ENCODE results near the gene DDX39B. TPM values are rescaled to one million over a fixed set of nuclear protein-coding genes. Genes with fewer than 3 reads are reported as not detected.
"Not testable (repeated sequence)": the region's sequence is repeated elsewhere in the genome, so short reads cannot be mapped to it uniquely, and the experiment has no call there.

The DDX39B gene
- polyA plus RNA-seq = 100 to 1,000 TPM; 181 to 321 TPM

DNA sequence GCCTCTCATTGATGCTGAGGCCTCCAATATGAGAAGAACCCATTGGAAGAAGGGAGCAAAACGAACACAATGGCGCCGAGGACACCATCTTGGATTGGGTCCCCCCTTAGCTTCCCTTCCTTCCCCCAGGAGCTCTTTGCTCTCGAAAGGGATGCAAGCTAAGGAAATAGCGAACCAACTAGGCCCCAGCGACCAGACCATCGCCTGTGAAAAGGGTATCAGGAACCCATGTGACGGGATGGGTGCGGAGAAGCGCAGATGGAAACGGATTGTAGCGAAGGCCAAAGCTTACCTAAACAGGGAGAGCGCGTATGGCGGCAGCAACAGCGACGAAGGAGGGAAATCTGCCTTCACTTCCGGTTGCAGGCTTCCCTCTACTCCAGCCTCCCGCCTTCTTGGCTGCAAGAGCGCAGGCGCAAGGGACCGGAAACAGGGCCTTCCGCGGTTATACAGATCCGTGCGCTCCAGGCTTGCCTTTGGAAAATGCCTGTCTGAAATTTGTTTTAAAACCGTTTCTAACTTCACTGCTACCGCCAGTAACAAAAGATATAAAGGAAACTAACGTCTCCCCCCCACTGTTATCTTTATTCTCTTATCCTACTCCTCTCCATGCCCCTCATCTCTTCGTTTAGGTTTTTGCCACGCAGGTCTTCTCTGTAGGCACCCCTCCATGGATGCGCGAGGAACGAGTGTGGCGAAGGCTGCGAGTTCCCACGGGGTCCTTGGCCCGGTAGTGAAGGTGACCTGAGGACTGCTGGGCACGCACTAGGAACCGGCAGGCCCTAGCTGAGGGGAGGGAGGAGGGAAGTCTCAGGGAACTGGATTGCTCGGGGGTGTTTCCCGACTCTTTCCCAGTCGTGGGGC, at the start of gene DDX39B:
Gene DDX39B, minus strand, starts transcription at position 346 of the 864 bp plus-strand sequence. CDS start 1,471 bp downstream, outside the sequence.
- no peaks in the 10 kb centered on the region for H3K27me3 ChIP-seq (ENCODE audit: control insufficient read depth in 1 of 2, insufficient read depth in 2 of 2, low read length in 2 of 2)
- WGBS, 2 donors = 0% methylated on average over 43 of the region's 43 CpGs
- H3K36me3 ChIP-seq (ENCODE audit: control insufficient read depth in 2 of 2, insufficient read depth in 2 of 2, low read length in 1 of 2) = peaks cover 4 to 18% of the 10 kb centered on the region in 2 donors
- no peaks in the 10 kb centered on the region for H3K9me3 ChIP-seq (ENCODE audit: control insufficient read depth in 2 of 2, insufficient read depth in 1 of 2, low read depth in 1 of 2, low read length in 1 of 2)
- peak within 1 kb of the TSS; percentile 70 to 94 for H3K4me3 ChIP-seq (ENCODE audit: low read depth in 1 of 2, low read length in 2 of 2)
- peak within 1 kb of the TSS; percentile 95 to 98 for H3K27ac ChIP-seq (ENCODE audit: low read depth in 2 of 2, low read length in 1 of 2)
- peaks cover 0 to 3% of the 10 kb centered on the region in 2 donors for H3K4me1 ChIP-seq (ENCODE audit: control insufficient read depth in 2 of 2, insufficient read depth in 2 of 2, low read length in 1 of 2)

DNA sequence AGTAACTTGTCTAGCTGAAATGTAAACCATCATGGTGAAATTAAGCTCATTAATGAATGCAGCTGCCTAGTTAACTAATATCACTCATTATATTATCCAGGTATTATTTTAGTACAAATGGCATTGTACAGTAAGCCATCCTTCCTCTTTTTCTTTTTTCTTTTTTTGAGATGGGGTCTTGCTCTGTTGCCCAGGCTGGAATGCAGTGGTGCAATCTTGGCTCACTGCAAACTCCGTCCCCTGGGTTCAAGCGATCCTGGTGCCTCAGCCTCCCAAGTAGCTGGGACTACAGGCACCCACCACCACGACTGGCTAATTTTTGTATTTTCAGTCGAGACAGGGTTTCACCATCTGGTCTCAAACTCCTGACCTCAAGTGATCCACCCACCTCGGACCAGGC, 48.9 kb upstream of the DDX39B start:
- not testable (repeated sequence) for H3K4me1 ChIP-seq (ENCODE audit: control insufficient read depth in 2 of 2, insufficient read depth in 2 of 2, low read length in 1 of 2); H3K4me3 ChIP-seq (ENCODE audit: low read depth in 1 of 2, low read length in 2 of 2); H3K27me3 ChIP-seq (ENCODE audit: control insufficient read depth in 1 of 2, insufficient read depth in 2 of 2, low read length in 2 of 2); H3K36me3 ChIP-seq (ENCODE audit: control insufficient read depth in 2 of 2, insufficient read depth in 2 of 2, low read length in 1 of 2); H3K9me3 ChIP-seq (ENCODE audit: control insufficient read depth in 2 of 2, insufficient read depth in 1 of 2, low read depth in 1 of 2, low read length in 1 of 2); H3K27ac ChIP-seq (ENCODE audit: low read depth in 2 of 2, low read length in 1 of 2)
- 78 to 88% methylated on average over 5 of the region's 5 CpGs for WGBS, 2 donors

DNA sequence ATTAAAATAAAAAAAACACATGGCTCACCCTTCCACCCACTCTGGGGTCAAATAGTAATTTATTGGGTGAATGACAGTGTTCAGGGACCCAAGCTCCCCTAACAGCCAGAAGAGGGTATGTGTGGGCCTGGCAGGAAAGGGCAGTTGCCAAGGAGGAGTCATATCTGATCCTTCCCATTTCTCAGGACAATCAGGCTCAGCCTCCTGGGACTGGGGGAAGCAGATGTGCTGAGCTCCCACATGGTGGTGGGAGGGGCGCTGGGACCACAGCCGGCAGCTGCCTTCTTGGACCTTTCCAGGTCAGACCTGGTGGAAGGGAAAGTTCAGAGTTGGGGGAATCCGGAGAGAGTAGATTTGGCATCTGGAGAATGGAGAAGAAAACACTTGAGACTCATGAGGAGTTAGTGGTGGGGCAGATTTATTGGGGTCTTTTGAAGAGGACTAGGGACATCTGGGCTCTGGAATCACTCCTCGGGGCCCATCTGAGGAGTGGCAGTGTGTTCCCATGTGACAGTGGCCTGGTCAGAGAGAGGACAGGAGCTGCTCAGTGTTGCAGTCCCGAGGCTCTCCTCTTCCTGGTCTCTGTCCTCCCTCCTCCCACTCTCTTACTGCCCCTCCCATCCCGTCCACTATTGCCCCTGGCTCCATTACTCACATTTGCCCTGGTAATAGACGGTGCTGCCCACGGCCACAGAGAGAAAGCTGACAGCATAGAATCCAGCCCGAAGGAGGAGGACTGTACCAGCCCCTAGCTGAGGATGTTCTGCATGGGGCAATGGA, 47.3 kb upstream of the DDX39B start:
- no peaks in the 10 kb centered on the region for H3K27me3 ChIP-seq (ENCODE audit: control insufficient read depth in 1 of 2, insufficient read depth in 2 of 2, low read length in 2 of 2)
- H3K27ac ChIP-seq (ENCODE audit: low read depth in 2 of 2, low read length in 1 of 2) = no peak overlapping the region
- no peak overlapping the region for H3K4me3 ChIP-seq (ENCODE audit: low read depth in 1 of 2, low read length in 2 of 2)
- H3K36me3 ChIP-seq (ENCODE audit: control insufficient read depth in 2 of 2, insufficient read depth in 2 of 2, low read length in 1 of 2) = no peaks in the 10 kb centered on the region
- 55 to 60% methylated on average over 9 of the region's 9 CpGs for WGBS, 2 donors
- H3K4me1 ChIP-seq (ENCODE audit: control insufficient read depth in 2 of 2, insufficient read depth in 2 of 2, low read length in 1 of 2) = no peaks in the 10 kb centered on the region
- H3K9me3 ChIP-seq (ENCODE audit: control insufficient read depth in 2 of 2, insufficient read depth in 1 of 2, low read depth in 1 of 2, low read length in 1 of 2) = no peaks in the 10 kb centered on the region

DNA sequence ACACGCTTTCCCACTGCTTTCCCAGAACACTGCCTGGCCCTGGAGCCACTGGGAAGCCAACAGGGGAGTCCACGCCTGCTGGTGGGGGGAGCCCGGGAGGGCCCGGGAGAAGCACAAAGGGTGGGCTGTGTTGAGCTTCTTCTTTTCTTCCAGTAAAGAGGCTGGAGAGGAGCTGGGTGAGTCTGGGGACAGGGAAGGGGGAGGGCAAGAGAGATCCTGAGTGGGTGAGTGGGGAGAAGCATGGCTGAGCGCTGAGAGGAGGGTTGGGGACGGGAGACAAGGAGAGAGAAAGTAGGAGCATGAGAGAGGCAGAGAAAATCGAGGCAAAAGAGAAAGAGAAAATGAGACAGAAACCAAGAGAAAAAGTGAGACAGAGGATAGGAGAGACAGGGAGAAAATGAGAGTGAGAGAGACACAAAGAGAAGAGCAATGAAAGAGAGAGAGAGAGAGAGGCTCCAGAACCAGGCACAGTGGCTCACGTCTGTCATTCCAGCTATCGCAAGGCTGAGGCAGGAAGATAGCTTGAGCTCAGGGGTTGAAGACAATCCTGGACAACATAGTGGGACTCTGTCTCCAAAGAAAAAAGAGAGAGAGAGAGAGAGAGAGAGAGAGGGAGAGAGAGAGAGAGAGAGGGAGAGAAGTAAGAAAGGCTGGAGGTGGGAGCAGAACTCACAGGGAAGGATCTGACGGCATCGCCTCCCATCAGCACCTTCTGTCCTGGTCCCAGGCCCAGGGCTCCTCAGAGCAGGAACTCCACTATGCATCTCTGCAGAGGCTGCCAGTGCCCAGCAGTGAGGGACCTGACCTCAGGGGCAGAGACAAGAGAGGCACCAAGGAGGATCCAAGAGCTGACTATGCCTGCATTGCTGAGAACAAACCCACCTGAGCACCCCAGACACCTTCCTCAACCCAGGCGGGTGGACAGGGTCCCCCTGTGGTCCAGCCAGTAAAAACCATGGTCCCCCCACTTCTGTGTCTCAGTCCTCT, 46.3 kb upstream of the DDX39B start:
- Histone ChIP-seq H3K27me3 (ENCODE audit: control insufficient read depth in 1 of 2, insufficient read depth in 2 of 2, low read length in 2 of 2) (no peaks in the 10 kb centered on the region), H3K4me1 (ENCODE audit: control insufficient read depth in 2 of 2, insufficient read depth in 2 of 2, low read length in 1 of 2) (no peaks in the 10 kb centered on the region), H3K27ac (ENCODE audit: low read depth in 2 of 2, low read length in 1 of 2) (no peak overlapping the region), H3K36me3 (ENCODE audit: control insufficient read depth in 2 of 2, insufficient read depth in 2 of 2, low read length in 1 of 2) (no peaks in the 10 kb centered on the region), H3K4me3 (ENCODE audit: low read depth in 1 of 2, low read length in 2 of 2) (no peak overlapping the region), H3K9me3 (ENCODE audit: control insufficient read depth in 2 of 2, insufficient read depth in 1 of 2, low read depth in 1 of 2, low read length in 1 of 2) (no peaks in the 10 kb centered on the region)
- 65 to 70% methylated on average over 12 of the region's 12 CpGs for WGBS, 2 donors

DNA sequence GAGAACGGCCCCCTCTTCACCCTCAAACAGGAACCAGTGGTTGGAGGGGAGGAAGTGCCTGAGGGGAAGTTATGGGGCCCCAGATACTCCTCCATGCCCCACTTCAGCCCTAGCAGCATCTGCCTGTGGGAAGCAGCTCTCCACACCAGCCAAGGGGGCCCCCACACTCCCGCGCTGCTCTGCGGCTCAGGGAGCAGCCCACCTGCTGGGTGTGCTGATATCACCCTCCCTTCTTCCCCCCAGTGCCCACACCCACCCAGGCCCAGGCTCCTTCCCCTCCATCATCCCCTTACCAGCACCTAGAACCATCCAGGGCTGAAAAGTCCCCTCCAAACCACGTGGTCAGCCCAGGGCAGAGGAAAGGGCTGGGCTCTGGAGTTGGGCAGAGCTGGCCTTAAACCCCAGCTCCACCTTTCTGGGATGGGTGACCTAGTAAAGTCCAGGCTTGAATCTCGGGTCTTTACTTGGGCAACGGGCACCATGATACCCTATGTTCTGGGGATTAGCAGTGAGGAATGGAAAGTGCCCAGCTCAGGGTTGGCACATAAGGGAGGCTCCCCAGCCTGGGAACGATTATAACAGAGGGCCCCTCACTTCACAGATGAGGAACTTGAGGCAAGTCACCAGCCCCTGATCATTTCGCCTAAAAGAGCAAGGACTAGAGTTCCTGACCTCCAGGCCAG, 44.9 kb upstream of the DDX39B start:
- Histone ChIP-seq H3K27ac (ENCODE audit: low read depth in 2 of 2, low read length in 1 of 2) (peak overlapping the region in 1 of 2 donors; percentile 18), H3K27me3 (ENCODE audit: control insufficient read depth in 1 of 2, insufficient read depth in 2 of 2, low read length in 2 of 2) (no peaks in the 10 kb centered on the region), H3K4me3 (ENCODE audit: low read depth in 1 of 2, low read length in 2 of 2) (no peak overlapping the region), H3K36me3 (ENCODE audit: control insufficient read depth in 2 of 2, insufficient read depth in 2 of 2, low read length in 1 of 2) (no peaks in the 10 kb centered on the region), H3K4me1 (ENCODE audit: control insufficient read depth in 2 of 2, insufficient read depth in 2 of 2, low read length in 1 of 2) (peaks cover 0 to under 1% of the 10 kb centered on the region in 2 donors), H3K9me3 (ENCODE audit: control insufficient read depth in 2 of 2, insufficient read depth in 1 of 2, low read depth in 1 of 2, low read length in 1 of 2) (no peaks in the 10 kb centered on the region)
- 58 to 59% methylated on average over 9 of the region's 9 CpGs for WGBS, 2 donors

DNA sequence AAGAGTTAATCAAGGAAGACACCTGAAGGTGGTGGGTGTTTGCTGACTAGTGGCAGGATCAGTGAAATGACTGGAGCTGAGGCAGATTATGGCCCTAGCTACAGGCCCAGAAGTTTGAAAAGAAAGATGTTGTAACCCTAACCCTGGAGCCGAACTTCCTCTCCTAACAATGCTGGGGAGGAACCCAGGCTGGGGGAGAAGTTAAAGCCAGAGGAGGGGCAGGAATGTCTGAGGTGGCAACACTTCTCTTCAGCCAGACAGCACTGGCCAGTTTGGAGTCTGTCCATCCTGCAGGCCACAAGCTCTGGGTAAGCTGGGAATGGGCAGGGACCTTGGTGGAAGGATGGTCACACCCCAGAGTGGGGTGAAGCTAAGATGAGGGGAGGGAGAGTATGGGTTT, 44.2 kb upstream of the DDX39B start, which contains the start of gene LST1:
Gene LST1, plus strand, starts transcription at position 270 of the 400 bp plus-strand sequence. CDS start 1,023 bp downstream, outside the sequence.
- H3K27me3 ChIP-seq (ENCODE audit: control insufficient read depth in 1 of 2, insufficient read depth in 2 of 2, low read length in 2 of 2) = no peaks in the 10 kb centered on the region
- H3K36me3 ChIP-seq (ENCODE audit: control insufficient read depth in 2 of 2, insufficient read depth in 2 of 2, low read length in 1 of 2) = no peaks in the 10 kb centered on the region
- WGBS, 2 donors = 60 to 61% methylated on average over 1 of the region's 1 CpG
- no peak within 1 kb of the TSS for H3K4me3 ChIP-seq (ENCODE audit: low read depth in 1 of 2, low read length in 2 of 2)
- peak within 1 kb of the TSS in 1 of 2 donors; percentile 18 for H3K27ac ChIP-seq (ENCODE audit: low read depth in 2 of 2, low read length in 1 of 2)
- H3K9me3 ChIP-seq (ENCODE audit: control insufficient read depth in 2 of 2, insufficient read depth in 1 of 2, low read depth in 1 of 2, low read length in 1 of 2) = no peaks in the 10 kb centered on the region
- H3K4me1 ChIP-seq (ENCODE audit: control insufficient read depth in 2 of 2, insufficient read depth in 2 of 2, low read length in 1 of 2) = peaks cover 0 to 4% of the 10 kb centered on the region in 2 donors

DNA sequence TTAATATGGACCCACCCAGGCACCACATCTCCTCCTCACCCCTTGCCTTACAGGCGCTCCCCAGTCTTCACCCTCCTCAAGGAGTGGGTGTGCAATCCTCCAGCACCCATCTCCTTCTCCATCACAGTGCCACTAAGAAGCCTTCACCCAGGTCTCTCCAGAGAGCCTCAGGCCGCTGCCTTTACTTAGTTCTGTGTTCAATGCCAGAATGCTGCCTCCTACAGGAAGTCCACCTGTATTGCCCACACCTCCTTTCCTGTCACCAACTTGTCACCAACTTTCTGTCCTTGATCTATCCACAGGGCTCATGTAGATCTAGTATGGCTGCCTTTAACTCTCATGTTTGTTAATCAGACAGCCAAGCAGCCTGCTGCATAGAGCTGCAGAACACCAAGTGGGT, 43.7 kb upstream of the DDX39B start:
- Histone ChIP-seq H3K27me3 (ENCODE audit: control insufficient read depth in 1 of 2, insufficient read depth in 2 of 2, low read length in 2 of 2) (no peaks in the 10 kb centered on the region), H3K9me3 (ENCODE audit: control insufficient read depth in 2 of 2, insufficient read depth in 1 of 2, low read depth in 1 of 2, low read length in 1 of 2) (no peaks in the 10 kb centered on the region), H3K36me3 (ENCODE audit: control insufficient read depth in 2 of 2, insufficient read depth in 2 of 2, low read length in 1 of 2) (no peaks in the 10 kb centered on the region), H3K4me3 (ENCODE audit: low read depth in 1 of 2, low read length in 2 of 2) (no peak overlapping the region), H3K27ac (ENCODE audit: low read depth in 2 of 2, low read length in 1 of 2) (no peak overlapping the region), H3K4me1 (ENCODE audit: control insufficient read depth in 2 of 2, insufficient read depth in 2 of 2, low read length in 1 of 2) (peaks cover 0 to 6% of the 10 kb centered on the region in 2 donors)
- 68 to 78% methylated on average over 2 of the region's 2 CpGs for WGBS, 2 donors

DNA sequence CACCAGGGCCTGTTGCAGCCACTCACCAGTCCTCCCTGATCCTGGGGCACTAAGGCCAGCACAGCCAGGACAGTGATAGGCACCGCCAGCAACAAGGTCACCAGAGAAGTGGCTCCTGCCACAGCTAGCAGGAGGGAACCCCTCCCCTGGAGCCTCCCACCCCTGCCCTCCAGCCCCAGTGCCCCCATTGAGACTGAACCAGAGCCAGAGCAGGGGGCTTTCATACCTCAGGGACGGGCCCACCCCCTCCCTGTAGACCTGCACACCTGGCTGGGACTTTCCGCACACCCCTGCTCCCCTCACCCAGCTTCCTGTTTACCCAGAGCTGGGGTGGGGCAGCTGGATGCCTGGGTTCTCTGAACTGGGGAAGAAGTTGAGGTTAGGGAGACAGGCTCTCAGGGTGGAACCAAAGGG, 40.4 kb upstream of the DDX39B start, which contains the start of gene LTB:
Gene LTB, minus strand, starts transcription at position 195 of the 414 bp plus-strand sequence. Its CDS starts 7 bp downstream, at position 188.
- peak within 1 kb of the TSS; percentile 82 to 85 for H3K27ac ChIP-seq (ENCODE audit: low read depth in 2 of 2, low read length in 1 of 2)
- H3K36me3 ChIP-seq (ENCODE audit: control insufficient read depth in 2 of 2, insufficient read depth in 2 of 2, low read length in 1 of 2) = no peaks in the 10 kb centered on the region
- WGBS, 2 donors = 55 to 63% methylated on average over 3 of the region's 3 CpGs
- no peaks in the 10 kb centered on the region for H3K27me3 ChIP-seq (ENCODE audit: control insufficient read depth in 1 of 2, insufficient read depth in 2 of 2, low read length in 2 of 2)
- H3K4me1 ChIP-seq (ENCODE audit: control insufficient read depth in 2 of 2, insufficient read depth in 2 of 2, low read length in 1 of 2) = peaks cover 0 to 6% of the 10 kb centered on the region in 2 donors
- peak within 1 kb of the TSS; percentile 60 to 67 for H3K4me3 ChIP-seq (ENCODE audit: low read depth in 1 of 2, low read length in 2 of 2)
- no peaks in the 10 kb centered on the region for H3K9me3 ChIP-seq (ENCODE audit: control insufficient read depth in 2 of 2, insufficient read depth in 1 of 2, low read depth in 1 of 2, low read length in 1 of 2)
